Measurements from ENCODE around the gene FAM170B. TPM values are rescaled to one million over a fixed set of nuclear protein-coding genes. Genes with fewer than 3 reads are reported as not detected.

The FAM170B gene
- total RNA-seq, 2 donors from 2014 or later, result 0.31 TPM; not detected in 1

DNA sequence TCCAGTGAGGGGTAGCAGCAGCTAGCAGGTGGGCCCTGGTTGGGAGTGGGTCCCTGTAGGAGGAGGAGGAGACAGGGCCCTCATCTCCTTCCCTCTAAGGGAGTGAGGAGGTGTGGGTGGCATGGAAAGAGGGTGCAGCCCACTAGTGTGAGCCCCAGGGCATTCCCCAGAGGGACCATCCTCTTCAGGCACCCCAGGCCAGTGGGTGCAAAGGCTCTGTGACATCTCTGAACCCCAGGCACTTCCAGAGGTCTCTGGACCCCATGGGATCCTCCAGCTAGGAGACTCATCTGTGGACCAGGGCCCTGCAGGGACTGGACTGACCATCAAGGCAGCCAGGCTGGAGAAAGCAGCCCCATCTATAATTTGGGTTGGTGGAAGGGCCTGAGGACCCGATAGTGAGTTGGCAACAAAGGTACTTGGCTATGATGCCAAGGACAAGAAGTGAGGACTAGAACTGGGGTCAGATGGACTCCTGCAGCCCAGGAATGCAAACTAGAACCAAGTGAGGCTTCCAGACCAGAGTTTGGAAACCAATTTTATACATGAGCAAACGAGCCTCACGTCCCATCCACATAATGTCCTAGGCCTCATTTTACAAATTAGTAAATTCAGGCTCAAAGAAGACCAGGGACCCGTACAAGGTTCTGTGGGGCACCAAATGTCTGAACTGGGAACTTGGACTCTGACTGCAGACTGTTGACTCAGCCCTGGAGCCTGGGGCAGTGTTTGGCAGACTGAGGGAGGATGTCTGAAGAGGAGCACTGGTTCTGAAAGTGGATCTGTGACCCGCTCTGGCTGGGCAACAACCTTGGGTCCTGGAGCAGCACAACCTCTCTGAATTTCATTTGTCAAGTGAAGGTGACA, 17.1 kb downstream of the FAM170B start:
- H3K4me3 Mint-ChIP-seq, result no peak overlapping the region
- no peaks in the 10 kb centered on the region for H3K36me3 Mint-ChIP-seq
- peaks cover 7 to 17% of the 10 kb centered on the region in 2 donors for H3K27me3 Mint-ChIP-seq
- H3K27ac Mint-ChIP-seq, result no peak overlapping the region
- DNase-seq (ENCODE audit: low spot score) (no peak), ATAC-seq (peak in 1 of 2 donors; percentile 25)
- peaks cover 0 to 6% of the 10 kb centered on the region in 2 donors for H3K4me1 Mint-ChIP-seq (ENCODE audit: low read depth in 2 of 2)
- peaks cover under 1% of the 10 kb centered on the region for H3K9me3 Mint-ChIP-seq

GRCh38 chr10:49115796-49116508, 17.9 kb downstream of the FAM170B start:
- no peak for DNase-seq (ENCODE audit: low spot score)
- peak in 1 of 2 donors; percentile 37 for ATAC-seq
- Mint-ChIP-seq H3K4me3 (peak overlapping the region; percentile 25), H3K36me3 (no peaks in the 10 kb centered on the region), H3K4me1 (ENCODE audit: low read depth in 2 of 2) (peaks cover 0 to 6% of the 10 kb centered on the region in 2 donors), H3K27me3 (peaks cover 4 to 12% of the 10 kb centered on the region in 2 donors), H3K9me3 (no peaks in the 10 kb centered on the region), H3K27ac (no peak overlapping the region)

- H3K36me3 Mint-ChIP-seq, result no peaks in the 10 kb centered on the region
These were observed 18.6 kb downstream of the FAM170B start, which contains the start of gene VSTM4 for GRCh38 chr10:49115015-49115795. VSTM4 (minus strand) TSS chr10:49115522; CDS start chr10:49115485, 37 bp downstream.

GRCh38 chr10:49114718-49115014, 19.2 kb downstream of the FAM170B start:
- peak overlapping the region; percentile 59 for H3K4me3 Mint-ChIP-seq
- H3K27me3 Mint-ChIP-seq, result peaks cover 3 to 8% of the 10 kb centered on the region in 2 donors
- ATAC-seq, result no peak
- no peaks in the 10 kb centered on the region for H3K36me3 Mint-ChIP-seq
- H3K9me3 Mint-ChIP-seq, result no peaks in the 10 kb centered on the region
- H3K27ac Mint-ChIP-seq, result no peak overlapping the region
- DNase-seq (ENCODE audit: low spot score), result no peak
- H3K4me1 Mint-ChIP-seq (ENCODE audit: low read depth in 2 of 2), result peaks cover 0 to 6% of the 10 kb centered on the region in 2 donors

More at GRCh38 chr10:49115015-49115795, 18.6 kb downstream of the FAM170B start, which contains the start of gene VSTM4:
- Mint-ChIP-seq H3K4me3 (peak within 1 kb of the TSS; percentile 59), H3K9me3 (no peaks in the 10 kb centered on the region), H3K27ac (no peak within 1 kb of the TSS), H3K4me1 (ENCODE audit: low read depth in 2 of 2) (peaks cover 0 to 6% of the 10 kb centered on the region in 2 donors), H3K27me3 (peaks cover 3 to 8% of the 10 kb centered on the region in 2 donors)
- ATAC-seq, result peak; percentile 63 to 71
- DNase-seq (ENCODE audit: low spot score), result no peak

GRCh38 chr10:49113741-49114141, 20.1 kb downstream of the FAM170B start:
- Mint-ChIP-seq H3K36me3 (no peaks in the 10 kb centered on the region), H3K4me1 (ENCODE audit: low read depth in 2 of 2) (peaks cover 0 to 6% of the 10 kb centered on the region in 2 donors), H3K27me3 (peaks cover 6 to 8% of the 10 kb centered on the region in 2 donors), H3K27ac (no peak overlapping the region), H3K4me3 (no peak overlapping the region), H3K9me3 (no peaks in the 10 kb centered on the region)
- ATAC-seq, result no peak
- DNase-seq (ENCODE audit: low spot score), result no peak

- H3K4me1 Mint-ChIP-seq (ENCODE audit: low read depth in 2 of 2), result peaks cover 0 to 6% of the 10 kb centered on the region in 2 donors
- no peak for ATAC-seq
- H3K36me3 Mint-ChIP-seq, result no peaks in the 10 kb centered on the region
- DNase-seq (ENCODE audit: low spot score), result no peak
- H3K27ac Mint-ChIP-seq, result no peak overlapping the region
- H3K27me3 Mint-ChIP-seq, result peaks cover 6 to 8% of the 10 kb centered on the region in 2 donors
- H3K4me3 Mint-ChIP-seq, result no peak overlapping the region
- H3K9me3 Mint-ChIP-seq, result no peaks in the 10 kb centered on the region
These were observed 21.0 kb downstream of the FAM170B start for GRCh38 chr10:49112851-49113250.

DNA sequence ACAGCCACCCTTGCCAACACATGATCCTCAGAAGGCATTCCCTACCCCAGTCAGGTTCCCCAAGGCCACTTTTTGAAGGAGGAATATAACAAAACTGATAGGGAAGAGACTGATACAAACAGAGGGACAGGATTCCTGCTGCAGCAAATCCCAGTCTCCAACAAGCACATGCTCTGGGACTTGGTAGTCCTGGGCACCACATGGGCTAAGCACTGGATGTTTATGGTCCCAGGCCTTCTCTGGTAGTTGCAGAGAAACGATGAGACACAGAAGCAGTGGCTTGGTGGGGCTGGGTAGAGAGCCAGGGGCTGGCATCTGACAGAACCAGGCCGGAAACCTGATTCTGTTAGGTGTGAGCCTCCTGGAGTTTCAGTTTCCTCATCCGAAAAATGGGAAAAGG, 21.7 kb downstream of the FAM170B start:
- Mint-ChIP-seq H3K27me3 (peaks cover 6 to 8% of the 10 kb centered on the region in 2 donors), H3K36me3 (no peaks in the 10 kb centered on the region), H3K27ac (no peak overlapping the region), H3K4me3 (no peak overlapping the region), H3K4me1 (ENCODE audit: low read depth in 2 of 2) (peaks cover 0 to 6% of the 10 kb centered on the region in 2 donors), H3K9me3 (no peaks in the 10 kb centered on the region)
- no peak for ATAC-seq
- no peak for DNase-seq (ENCODE audit: low spot score)

DNA sequence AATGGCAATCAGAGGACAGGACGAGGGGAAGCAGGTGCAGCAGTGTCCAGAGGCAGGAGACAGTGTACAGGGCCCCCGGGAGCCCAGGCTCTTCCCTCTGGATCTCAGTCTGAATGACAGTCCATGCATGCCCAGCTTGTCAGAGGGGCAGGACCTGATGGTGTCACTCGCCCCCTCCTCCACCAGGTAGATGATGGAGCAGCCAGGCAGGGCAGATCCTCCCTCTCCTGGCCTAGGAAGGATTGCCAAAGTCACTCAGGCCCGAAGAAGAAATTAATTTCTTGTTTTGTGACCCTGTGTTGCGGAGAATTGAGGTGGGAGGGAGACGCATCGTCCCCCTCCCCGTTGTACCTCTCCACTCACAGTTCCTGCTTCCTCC, 22.5 kb downstream of the FAM170B start:
- Mint-ChIP-seq H3K4me3 (no peak overlapping the region), H3K9me3 (no peaks in the 10 kb centered on the region), H3K4me1 (ENCODE audit: low read depth in 2 of 2) (peaks cover 0 to 6% of the 10 kb centered on the region in 2 donors), H3K36me3 (no peaks in the 10 kb centered on the region), H3K27ac (no peak overlapping the region), H3K27me3 (peaks cover 6 to 8% of the 10 kb centered on the region in 2 donors)
- DNase-seq (ENCODE audit: low spot score) (no peak), ATAC-seq (no peak)

DNA sequence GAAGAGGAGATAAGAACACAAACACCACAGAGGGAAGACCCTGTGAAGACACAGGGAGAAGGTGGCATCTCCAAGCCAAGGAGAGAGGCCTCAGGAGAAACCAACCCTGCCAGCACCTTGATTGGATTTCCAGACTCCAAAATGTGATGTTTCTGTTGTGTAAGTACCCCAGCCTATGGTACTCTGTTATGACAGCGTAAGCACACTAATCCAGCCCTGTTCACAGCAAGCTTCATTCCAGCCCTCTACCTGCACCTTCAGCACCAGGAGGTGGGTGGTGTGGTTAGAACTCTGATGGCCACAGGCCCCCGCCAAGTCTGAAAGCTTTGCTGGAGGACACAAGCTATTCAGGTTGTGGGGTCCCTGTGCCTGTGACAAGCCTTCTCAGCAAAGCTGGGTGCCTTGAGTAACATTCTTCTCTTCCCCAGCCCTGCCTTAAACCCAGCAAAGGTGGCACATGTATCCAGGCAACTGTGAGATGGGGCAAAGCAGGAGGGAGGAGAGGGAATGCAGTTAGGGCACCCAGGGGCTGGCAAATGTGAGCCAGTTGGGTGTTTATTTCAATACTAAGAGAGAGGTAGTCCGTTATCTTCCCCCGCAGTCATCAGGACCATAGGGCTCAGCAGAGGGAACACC, 23.0 kb downstream of the FAM170B start:
- no peaks in the 10 kb centered on the region for H3K9me3 Mint-ChIP-seq
- ATAC-seq, result no peak

DNA sequence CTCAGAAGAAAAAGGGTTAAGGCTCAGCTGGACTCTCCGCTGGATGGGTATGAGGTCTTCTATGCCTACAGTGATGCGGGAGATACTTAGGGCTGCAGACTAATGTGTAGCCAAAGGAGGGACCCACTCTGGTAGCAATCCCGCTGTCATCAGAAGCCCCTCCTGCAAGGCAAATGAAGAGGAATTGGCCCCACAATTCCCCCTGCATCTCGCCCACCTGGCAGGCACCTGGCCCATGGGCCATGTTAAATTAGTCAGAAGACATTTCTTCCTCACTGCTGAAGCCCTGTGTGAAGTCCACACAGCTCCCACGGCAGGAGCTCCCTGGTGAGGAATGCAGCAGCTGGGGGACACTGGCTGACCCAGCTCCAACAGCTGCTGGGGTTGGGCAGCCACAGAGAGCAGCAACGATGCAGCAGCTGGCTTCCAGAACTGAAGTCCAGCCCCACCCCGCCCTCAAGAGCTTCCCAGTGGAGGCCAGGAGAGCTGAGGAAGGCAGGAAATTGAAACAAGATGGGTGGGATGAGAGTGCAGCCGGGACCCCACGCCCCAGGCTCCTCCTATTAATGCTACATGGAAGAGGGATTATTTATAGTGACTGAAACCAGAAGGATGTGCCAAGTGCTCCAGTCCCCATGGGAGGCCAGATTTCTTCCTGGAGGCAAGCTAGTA, 24.0 kb downstream of the FAM170B start:
- no peaks in the 10 kb centered on the region for H3K36me3 Mint-ChIP-seq
- H3K27ac Mint-ChIP-seq, result no peak overlapping the region
- ATAC-seq (no peak), DNase-seq (ENCODE audit: low spot score) (no peak)
- H3K9me3 Mint-ChIP-seq, result no peaks in the 10 kb centered on the region
- peaks cover 5 to 14% of the 10 kb centered on the region in 2 donors for H3K27me3 Mint-ChIP-seq
- no peak overlapping the region for H3K4me3 Mint-ChIP-seq
- H3K4me1 Mint-ChIP-seq (ENCODE audit: low read depth in 2 of 2), result peaks cover 2% of the 10 kb centered on the region in 2 donors

More for the DNA sequence above, 23.0 kb downstream of the FAM170B start:
- Mint-ChIP-seq H3K4me1 (ENCODE audit: low read depth in 2 of 2) (peaks cover 0 to 3% of the 10 kb centered on the region in 2 donors), H3K27me3 (peaks cover 6 to 8% of the 10 kb centered on the region in 2 donors), H3K4me3 (no peak overlapping the region), H3K36me3 (no peaks in the 10 kb centered on the region), H3K27ac (no peak overlapping the region)
- DNase-seq (ENCODE audit: low spot score), result no peak

DNA sequence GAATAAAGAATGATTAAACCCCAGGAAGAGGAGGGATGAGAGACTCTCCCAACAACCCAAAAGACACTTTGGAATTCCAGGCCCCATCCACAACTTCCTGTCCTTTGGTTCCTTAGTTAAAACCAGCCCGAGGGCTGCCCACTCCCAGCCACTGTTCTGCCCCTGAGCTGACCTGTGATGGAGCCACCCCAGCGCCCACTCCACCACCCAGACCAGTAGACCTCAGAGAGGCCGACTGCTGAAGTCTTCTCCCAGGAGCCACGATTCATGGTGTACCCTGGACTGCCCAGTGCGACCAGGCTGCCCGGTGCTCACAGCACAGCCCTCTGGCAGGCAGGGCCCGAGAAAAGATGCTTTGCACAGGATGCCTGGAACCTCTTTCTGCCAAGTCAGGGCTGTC, 25.2 kb downstream of the FAM170B start:
- ATAC-seq (no peak), DNase-seq (ENCODE audit: low spot score) (no peak)
- Mint-ChIP-seq H3K9me3 (no peaks in the 10 kb centered on the region), H3K4me3 (no peak overlapping the region), H3K27me3 (peaks cover 3 to 12% of the 10 kb centered on the region in 2 donors), H3K4me1 (ENCODE audit: low read depth in 2 of 2) (peaks cover 0 to 5% of the 10 kb centered on the region in 2 donors), H3K36me3 (no peaks in the 10 kb centered on the region), H3K27ac (no peak overlapping the region)

DNA sequence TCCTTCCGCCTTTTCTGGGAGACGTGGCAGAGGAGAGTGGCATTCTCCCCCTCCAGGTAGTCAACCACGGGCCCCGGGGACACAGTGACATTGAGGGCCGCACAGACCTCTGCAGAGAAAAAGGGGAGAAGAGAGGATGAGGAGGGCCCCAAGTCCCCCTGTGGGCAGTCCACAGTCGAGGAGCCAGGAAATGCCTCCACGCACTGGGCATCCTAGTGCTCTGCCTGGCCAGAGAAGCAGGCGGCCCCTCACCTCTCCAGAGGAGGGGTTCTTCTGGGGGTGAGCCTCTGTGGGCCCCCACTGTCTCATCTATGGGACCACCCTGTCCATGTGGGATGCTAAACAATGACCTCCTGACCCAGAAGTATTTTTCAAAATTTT, 25.9 kb downstream of the FAM170B start:
- no peak for ATAC-seq

More for the DNA sequence above, 25.9 kb downstream of the FAM170B start:
- no peaks in the 10 kb centered on the region for H3K9me3 Mint-ChIP-seq
- no peak overlapping the region for H3K4me3 Mint-ChIP-seq
- H3K27ac Mint-ChIP-seq, result no peak overlapping the region
- H3K27me3 Mint-ChIP-seq, result peaks cover 3 to 12% of the 10 kb centered on the region in 2 donors
- H3K4me1 Mint-ChIP-seq (ENCODE audit: low read depth in 2 of 2), result peaks cover 0 to 5% of the 10 kb centered on the region in 2 donors
- no peak for DNase-seq (ENCODE audit: low spot score)
- no peaks in the 10 kb centered on the region for H3K36me3 Mint-ChIP-seq
